Measurements from ENCODE around the gene ADAT1.

Gene ADAT1

GRCh38 chr16:75565640-75566039 lies 57.4 kb downstream of the ADAT1 start:
- intact Hi-C loops (cut with DNase I; ENCODE audit: low total_unique reads), result loop anchor here (2.0 kb wide), 1 partner anchor 57 kb away; the partner anchor contains the start of gene ADAT1
- Histone ChIP-seq H3K36me3 (peaks cover 24 to 31% (median 26%) of the 10 kb centered on the region in 3 donors), H3K4me1 (peaks cover 0 to 48% (median 36%) of the 10 kb centered on the region in 4 donors), H3K4me3 (peak overlapping the region; percentile 77 to 96), H3K9me3 (no peaks in the 10 kb centered on the region), H3K27me3 (no peaks in the 10 kb centered on the region), H3K27ac (peak overlapping the region; percentile 77 to 82)
- no peak for TF ChIP-seq CTCF (IDR thresholded peaks at IDR 0.05)
- DNase-seq, result no peak

- Histone ChIP-seq H3K4me3 (no peak overlapping the region), H3K27ac (no peak overlapping the region), H3K9me3 (no peaks in the 10 kb centered on the region), H3K36me3 (no peaks in the 10 kb centered on the region), H3K4me1 (peaks cover 0 to 11% (median 4%) of the 10 kb centered on the region in 4 donors), H3K27me3 (no peaks in the 10 kb centered on the region)
- intact Hi-C loops (cut with DNase I; ENCODE audit: low total_unique reads), result no loop called here
- no peak for TF ChIP-seq CTCF (IDR thresholded peaks at IDR 0.05)
- DNase-seq, result no peak
These were observed 63.3 kb downstream of the ADAT1 start for GRCh38 chr16:75559564-75560372.

GRCh38 chr16:75558846-75559401 lies 64.2 kb downstream of the ADAT1 start:
- Histone ChIP-seq H3K27me3 (no peaks in the 10 kb centered on the region), H3K4me3 (no peak overlapping the region), H3K4me1 (peaks cover 0 to 11% (median 5%) of the 10 kb centered on the region in 4 donors), H3K9me3 (no peaks in the 10 kb centered on the region), H3K27ac (no peak overlapping the region), H3K36me3 (no peaks in the 10 kb centered on the region)
- no peak for DNase-seq
- no peak for TF ChIP-seq CTCF (IDR thresholded peaks at IDR 0.05)
- intact Hi-C loops (cut with DNase I; ENCODE audit: low total_unique reads), result no loop called here

- H3K4me1 ChIP-seq, result peaks cover 0 to 11% (median 5%) of the 10 kb centered on the region in 4 donors
- no peak for TF ChIP-seq CTCF (IDR thresholded peaks at IDR 0.05)
- intact Hi-C loops (cut with DNase I; ENCODE audit: low total_unique reads), result no loop called here
- no peaks in the 10 kb centered on the region for H3K36me3 ChIP-seq
- peak overlapping the region; percentile 84 to 87 for H3K27ac ChIP-seq
- peak overlapping the region; percentile 69 to 82 for H3K4me3 ChIP-seq
- no peaks in the 10 kb centered on the region for H3K9me3 ChIP-seq
- no peaks in the 10 kb centered on the region for H3K27me3 ChIP-seq
- DNase-seq, result no peak
These were observed 66.6 kb downstream of the ADAT1 start for GRCh38 chr16:75556431-75556950.

GRCh38 chr16:75555707-75556430 lies 67.2 kb downstream of the ADAT1 start, which contains the start of gene TMEM231:
TSS of gene TMEM231 (minus strand) at chr16:75556252. CDS start at chr16:75556209, 43 bp downstream.
- intact Hi-C loops (cut with DNase I; ENCODE audit: low total_unique reads), result no loop called here
- peak within 1 kb of the TSS; percentile 84 to 87 for H3K27ac ChIP-seq
- peak within 1 kb of the TSS; percentile 69 to 82 for H3K4me3 ChIP-seq
- H3K36me3 ChIP-seq, result no peaks in the 10 kb centered on the region
- peak; percentile 99 for DNase-seq
- no peaks in the 10 kb centered on the region for H3K27me3 ChIP-seq
- no peak for TF ChIP-seq CTCF (IDR thresholded peaks at IDR 0.05)
- no peaks in the 10 kb centered on the region for H3K9me3 ChIP-seq
- peaks cover 0 to 11% (median 5%) of the 10 kb centered on the region in 4 donors for H3K4me1 ChIP-seq

Data from tibial artery (tissue), 4 donors.